GM11168 (cell line): Measurements from ENCODE around the gene ATP9A.
"Not testable (repeated sequence)": the region's sequence is repeated elsewhere in the genome, so short reads cannot be mapped to it uniquely, and the experiment has no call there.

Experiments
- in situ Hi-C: fragments of 300-500 bp; cut with MboI; formaldehyde crosslinking; loops from one replicate; pipeline ENCODE4 v1.12.0; 2022; ENCODE audit warnings: low sequenced_read_pairs; ENCODE audit not compliant: unreplicated experiment

ATP9A gene

DNA sequence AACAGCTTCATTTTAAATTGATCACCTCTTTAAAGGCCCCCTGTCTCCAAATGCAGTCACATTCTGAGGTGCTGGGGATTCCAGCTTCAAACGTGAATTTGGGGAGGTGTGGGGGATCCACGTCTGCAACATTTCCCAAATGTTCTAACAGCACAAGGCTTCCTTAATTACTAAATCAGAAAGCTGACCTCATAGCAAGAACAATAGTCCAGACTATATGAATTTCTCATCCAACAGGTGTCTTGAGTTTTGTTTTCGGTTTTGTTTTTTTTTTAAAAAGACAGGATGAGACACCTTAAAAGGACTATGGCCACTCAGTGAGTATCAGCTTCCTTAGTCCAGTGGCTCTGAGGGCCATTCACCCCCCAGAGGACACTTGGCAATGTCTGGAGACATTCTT is 11.5 kb downstream of the ATP9A start:
- in situ Hi-C loops, result no loop called here

DNA sequence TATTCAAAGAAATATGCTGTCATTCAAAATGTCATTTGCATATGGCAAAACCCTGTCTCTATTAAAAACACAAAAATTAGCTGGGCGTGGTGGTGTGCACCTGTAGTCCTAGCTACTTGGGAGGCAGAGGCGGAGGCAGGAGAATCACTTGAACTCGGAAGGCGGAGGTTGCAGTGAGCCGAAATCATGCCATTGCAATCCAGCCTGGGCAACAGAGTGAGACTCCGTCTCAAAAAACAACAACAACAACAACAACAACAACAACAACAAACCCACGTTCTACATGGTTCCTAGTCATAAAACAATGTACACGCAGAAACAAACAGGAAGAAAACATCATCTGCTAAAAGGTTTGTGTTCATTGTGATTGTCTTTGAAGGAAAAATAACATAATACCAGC is 15.0 kb downstream of the ATP9A start:
- in situ Hi-C loops, result not testable (repeated sequence)

DNA sequence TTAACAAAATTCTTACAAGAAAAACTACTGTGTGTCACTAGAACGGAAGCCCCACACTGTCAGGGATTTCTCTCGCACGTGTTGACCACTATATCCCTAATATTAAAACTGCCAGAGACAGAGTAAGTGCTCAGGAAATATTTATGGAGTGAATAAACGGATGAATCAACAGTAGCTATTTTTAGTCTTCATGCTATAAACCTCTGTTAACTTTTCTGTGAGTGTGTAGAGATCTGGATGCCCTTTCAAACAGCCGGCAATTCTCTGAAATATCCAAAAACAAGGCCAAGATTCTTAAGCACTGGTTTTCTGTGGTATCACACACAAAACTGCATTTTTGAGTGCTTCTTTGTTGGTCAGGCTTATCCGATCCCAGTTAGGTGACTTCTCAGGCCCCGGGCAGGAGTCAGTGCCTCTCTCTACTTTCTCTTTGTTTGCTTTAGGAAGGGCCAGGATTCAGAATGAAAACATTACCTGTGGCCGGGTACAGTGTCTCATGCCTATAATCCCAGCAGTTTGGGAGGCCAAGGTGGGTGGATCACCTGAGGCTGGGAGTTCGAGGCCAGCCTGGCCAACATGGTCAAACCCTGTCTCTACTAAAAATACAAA is 15.7 kb downstream of the ATP9A start:
- in situ Hi-C loops, result no loop called here

DNA sequence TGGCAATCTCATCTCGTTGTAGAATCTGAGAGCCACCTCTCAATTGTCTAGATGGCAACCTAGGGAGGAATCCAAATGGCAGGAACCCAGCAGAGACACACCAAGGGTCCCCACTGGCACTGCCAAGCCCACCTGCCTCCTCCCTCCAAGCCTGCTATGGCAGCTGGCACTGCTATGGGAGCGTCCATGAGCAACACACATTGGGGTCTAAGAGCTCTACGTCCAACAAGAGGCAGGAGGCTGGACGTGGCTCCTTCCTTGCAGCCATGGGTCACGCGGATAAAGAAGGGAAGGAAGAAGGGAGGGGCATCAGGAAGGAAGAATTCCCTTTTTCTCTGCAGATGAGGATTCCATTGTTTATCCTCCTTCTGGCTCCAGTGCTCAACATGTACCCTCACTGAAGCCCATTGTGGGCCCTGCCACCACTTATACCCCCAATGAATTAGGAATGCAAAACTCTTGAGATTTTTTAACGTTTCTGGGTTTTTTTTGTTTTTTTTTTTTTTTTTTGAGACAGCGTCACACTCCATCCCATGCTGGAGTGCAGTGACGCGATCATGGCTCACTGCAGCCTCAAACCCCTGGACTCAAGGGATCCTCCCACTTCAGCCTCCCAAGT is 17.3 kb downstream of the ATP9A start:
- in situ Hi-C loops, result no loop called here

DNA sequence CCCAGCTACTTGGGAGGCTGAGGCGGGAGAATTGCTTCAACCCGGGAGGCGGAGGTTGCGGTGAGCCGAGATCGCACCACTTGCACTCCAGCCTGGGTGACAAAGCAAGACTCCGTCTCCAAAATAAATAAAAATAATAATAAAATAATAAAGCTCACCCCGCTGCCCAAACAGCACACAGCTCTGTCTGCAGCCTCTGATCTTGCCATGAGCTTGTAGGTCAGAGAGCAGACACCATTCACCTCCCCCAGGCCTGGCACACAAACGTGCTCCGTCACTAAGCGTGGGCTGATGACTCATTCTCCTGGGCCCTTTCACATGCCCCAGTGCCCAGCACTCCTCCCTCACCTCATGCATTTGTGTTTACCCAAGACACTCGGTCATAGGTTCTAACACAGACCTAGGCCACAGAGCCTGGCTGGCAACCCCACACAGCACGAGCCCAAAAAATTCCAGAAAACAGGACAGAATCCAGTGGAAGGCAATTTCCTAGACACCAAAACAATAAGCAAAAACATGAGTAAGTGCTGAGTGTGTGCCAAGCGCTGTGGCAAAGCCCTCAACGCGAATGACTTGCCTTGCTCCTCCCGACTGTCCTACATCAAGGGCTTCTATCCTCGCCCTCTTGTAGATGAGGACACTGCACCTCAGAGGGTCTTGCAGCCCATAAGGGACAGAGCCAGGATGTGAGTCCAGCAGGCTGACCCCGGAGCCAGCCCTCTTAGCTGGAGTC is 18.0 kb downstream of the ATP9A start:
- in situ Hi-C loops, result no loop called here

DNA sequence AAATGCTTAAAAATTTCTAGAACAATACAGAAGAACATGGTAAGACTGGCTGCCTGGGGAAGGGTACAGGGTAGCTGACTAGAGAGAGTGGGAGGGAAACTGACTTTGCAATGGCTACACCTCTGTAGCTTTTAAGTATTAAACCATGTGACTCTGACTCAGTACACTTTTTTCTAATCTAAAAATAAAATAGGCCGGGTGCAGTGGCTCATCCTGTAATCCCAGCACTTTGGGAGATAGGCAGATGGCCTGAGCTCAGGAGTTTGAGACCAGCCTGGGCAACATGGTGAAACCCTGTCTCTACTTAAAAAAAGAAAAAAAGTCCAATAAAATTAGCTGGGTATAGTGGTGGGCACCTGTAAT is 18.5 kb downstream of the ATP9A start:
- in situ Hi-C loops, result no loop called here

DNA sequence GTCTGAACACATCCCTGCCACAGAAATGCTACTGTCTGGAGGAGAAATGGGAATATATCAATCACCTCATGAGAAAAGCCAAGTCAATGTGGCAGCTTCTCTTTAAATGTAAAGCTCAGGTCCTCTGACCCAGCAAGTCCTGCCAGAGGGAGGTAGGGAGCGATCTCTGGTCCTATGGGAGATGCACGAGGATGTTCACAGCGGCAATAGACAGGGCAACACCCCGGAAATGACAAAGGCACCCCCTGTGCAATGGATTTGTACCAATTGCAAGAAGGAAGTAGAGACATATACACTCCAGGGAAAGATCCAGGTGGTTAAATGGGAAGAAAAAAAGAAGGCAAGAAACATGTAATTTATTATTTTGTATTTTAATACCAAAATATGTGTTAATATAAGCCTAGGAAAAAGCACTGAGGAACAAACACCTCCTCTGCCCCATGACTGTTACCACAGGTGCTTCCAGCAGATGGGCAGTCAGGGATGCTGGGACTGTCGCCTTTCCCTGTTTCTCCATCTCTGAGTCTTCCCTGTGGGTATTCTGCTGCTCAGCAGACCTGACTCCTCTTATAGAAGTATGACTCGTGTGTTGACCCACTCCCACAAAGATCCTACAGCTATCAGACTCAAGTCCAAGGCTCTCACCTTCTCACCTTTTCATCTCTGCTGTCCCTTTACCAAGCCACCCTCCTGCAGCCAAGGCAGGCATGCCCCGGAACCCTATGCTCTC is 20.8 kb downstream of the ATP9A start:
- in situ Hi-C loops, result no loop called here

DNA sequence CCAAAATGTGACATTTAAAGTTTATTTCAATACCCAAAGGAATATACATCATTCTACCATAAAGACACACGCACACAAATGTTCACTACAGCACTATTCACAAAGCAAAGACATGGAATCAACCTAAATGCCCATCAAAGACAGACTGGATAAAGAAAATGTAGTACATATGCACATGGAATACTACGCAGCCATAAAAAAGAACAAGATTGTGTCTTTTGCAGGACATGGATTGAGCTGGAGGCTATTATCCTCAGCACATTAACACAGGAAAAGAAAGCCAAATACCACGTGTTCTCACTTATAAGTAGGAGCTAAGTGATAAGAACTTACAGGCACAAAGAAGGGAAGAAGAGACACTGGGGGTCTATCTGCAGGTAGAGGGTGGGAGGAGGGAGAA is 22.4 kb downstream of the ATP9A start:
- in situ Hi-C loops, result no loop called here

DNA sequence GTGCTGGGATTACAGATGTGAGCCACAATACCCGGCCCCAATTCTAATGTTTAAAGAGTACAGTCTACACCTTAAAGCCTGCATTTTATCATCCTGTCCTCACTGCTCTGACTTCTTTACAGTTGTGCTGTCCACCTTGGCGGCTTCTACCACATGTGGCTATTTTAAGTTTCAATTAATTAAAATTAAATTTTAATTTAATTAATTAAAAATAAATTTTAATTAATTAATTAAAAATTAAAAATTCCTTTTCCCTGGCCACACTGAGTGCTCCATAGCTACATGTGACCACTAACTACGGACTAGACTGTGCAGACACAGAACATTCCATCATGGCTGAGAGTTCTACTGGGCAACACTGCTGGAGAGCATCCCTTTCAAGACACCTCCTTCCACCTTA is 27.4 kb downstream of the ATP9A start:
- in situ Hi-C loops, result no loop called here

DNA sequence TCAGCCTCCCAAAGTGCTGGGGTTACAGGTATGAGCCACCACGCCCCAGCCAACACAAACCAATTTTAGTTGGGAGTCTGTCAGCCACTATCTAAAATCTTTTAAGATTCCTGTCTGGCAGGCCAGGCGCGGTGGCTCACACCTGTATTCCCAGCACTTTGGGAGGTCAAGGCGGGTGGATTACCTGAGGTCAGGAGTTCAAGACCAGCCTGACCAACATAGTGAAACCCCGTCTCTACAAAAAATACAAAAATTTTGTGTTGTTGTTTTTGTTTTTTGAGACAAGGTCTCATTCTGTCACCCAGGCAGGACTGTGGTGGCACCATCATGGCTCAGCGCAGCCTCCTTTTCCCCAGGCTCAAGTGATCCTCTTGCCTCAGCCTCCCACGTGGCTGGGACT is 27.9 kb downstream of the ATP9A start:
- in situ Hi-C loops, result not testable (repeated sequence)

DNA sequence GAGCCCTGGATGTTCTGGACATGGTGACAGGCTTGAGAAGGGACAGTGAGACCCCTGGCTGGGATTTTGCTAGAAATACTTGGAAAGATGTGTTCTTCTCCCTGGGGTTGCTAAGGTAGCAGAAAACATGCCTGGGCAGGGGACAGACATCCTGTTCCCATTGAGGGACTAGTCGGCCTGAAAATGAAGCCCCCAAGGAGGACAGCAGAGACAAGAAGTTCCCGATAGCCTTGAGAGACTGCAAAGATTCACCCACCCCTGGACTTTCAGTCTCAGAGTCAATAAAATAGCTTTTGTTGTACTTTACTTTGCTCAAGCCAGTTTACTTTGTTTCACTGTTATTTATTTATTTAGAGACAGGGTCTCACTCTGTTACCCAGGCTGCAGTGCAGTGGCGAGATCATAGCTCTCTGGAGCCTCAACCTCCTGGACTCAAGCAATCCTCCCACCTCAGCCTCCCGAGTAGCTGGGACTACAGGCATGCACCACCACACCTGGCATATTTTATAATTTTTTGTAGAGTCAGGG is 28.4 kb downstream of the ATP9A start:
- in situ Hi-C loops, result no loop called here

DNA sequence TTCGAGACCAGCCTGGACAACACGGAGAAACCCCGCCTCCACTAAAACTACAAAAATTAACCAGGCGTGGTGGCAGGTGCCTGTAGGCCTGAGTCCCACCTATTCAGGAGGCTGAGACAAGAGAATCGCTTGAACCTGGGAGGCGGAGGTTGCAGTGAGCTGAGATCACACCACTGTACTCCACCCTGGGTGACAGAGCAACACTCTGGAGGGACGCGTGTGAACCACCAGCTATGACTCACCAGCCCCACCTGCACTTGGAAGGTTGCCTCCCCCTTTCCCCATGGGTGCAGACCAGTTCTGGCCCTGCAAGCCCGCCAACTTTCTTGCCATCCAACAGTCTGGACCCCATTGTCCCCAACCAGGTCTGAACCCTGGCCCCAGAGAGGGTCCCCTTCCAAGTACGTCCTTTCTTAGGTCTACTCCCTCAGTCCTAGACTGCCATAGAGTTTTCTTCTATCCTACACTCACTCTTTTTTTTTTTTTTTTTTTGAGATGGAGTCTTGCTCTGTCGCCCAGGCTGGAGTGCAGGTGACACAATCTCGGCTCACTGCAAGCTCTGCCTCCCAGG is 29.2 kb downstream of the ATP9A start:
- in situ Hi-C loops, result no loop called here

DNA sequence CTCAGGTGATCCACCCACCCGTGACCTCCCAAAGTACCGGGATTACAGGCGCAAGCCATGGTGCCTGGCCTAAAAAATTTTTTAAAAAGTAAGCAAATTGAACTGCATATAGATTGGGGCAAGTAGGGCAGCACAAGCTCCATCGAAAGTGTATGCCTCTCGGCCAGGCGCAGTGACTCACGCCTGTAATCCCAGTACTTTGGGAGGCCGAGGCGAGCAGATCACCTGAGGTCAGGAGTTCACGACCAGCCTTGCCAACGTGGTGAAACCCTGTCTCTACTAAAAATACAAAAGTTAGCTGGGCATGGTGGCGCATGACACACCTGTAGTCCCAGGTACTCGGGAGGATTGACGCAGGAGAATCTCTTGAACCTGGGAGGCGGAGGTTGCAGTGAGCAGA is 29.9 kb downstream of the ATP9A start:
- in situ Hi-C loops, result not testable (repeated sequence)

DNA sequence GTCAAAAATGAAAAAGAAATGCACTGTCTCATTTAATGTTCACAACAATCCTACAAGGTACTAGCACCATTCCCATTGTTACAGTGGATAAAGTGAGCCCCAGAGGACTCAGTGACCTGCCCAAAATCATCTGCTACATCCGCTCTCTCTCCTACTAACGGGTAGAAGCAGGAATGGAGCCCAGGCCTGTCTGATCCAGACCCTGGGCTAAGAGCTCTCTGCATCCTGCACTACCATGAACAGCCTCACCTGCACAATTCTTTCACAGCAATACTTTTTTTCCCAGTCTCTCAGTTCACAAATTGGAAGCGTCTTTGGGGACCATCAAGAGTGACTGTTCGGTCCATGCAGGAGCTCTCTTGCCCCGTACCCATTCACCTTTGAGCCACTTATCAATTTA is 31.2 kb downstream of the ATP9A start:
- in situ Hi-C loops, result no loop called here

DNA sequence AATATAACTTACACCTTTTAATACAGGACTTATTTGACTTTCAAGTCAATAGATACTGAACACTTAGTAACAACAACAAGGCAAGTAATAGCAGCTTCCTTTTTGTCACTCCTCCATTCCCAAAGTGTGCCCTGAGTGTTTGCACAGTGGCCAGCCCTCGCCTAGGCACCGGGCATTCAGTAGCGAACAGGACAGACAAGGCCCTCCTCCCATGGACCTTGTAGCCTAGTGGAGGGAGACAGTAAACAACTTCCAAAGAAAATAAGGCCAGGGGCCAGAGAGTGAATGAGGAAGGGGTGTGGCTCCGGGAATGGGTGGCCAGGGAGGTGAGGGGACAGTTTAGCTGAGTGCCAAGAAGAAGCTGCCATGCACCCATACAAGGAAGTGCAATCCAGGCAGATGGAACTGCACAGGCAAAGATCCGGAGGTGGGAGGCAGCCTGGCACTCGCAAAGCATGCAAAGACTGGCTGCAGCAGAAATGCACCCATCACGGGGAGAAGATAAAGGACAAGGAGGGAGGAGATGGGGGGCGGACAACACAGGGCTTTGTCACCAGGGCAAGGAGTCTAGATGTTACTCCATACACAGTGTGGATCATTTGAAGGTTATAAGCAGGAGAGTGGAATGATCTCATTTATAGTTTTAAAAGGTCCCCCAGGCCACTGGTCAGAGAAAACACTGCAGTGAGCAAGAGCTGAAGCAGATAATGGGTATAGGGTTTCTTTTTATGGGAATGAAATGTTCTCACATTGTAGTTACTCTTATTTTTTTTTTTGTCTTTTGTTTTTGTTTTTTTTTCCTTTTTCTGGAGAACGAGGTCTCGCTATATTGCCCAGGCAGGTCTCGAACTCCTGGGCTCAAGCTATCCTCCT is 32.2 kb downstream of the ATP9A start:
- in situ Hi-C loops, result no loop called here

DNA sequence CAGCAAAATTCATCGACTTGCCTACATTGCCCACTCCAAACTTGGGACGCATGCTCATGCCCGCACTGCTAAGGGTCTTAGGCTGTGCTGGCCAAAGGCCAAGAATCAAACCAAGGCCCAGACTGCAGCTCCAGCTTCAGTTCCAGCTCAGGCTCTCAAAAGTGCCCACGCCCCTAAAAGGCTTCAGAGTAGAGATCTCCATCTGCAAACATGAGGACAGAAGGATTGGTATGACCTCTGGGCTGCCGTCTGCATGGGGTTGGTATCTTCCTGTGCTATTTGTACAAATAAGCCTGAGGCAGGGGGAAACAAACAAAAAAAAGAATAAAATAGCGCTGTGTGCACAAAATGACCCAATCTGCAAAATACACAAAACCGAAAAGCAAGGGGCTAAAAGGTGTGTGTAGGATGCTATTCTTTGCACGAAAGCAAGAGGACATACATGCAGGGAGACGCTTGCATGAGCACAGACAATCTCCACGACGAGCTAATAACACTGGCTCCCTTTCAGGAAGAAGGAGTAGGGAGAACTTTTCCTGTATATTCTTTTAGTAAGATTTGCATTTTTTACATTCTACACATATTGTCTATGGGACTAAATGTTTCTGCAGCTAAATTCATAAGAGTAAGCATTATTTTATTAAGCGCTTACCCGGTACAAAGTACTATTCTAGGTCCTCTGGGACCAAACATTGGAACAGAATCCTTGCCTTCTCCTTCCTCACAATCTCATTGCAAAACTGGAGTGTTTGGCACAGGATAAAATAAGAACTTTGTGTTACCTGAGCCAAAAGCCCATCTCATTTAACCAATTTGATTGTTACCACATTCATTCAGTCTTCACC is 33.1 kb downstream of the ATP9A start:
- in situ Hi-C loops, result no loop called here

DNA sequence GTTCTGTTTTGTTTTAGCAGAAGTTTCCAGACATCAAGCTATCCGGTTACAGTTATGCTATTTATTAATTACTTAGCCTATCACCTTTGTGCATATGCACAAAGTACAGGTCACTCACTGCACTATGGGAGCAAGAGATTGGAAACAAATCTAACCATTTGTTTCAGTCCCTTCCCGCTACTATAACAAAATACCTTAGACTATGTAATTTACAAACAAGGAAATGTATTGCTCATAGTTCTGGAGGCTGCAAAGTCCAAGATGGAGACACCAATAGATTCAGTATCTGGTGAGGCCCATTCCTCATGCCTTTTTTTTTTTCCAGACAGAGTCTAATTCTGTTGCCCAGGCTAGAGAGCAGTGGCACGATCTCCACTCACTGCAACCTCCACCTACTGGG is 35.1 kb downstream of the ATP9A start:
- in situ Hi-C loops, result no loop called here

DNA sequence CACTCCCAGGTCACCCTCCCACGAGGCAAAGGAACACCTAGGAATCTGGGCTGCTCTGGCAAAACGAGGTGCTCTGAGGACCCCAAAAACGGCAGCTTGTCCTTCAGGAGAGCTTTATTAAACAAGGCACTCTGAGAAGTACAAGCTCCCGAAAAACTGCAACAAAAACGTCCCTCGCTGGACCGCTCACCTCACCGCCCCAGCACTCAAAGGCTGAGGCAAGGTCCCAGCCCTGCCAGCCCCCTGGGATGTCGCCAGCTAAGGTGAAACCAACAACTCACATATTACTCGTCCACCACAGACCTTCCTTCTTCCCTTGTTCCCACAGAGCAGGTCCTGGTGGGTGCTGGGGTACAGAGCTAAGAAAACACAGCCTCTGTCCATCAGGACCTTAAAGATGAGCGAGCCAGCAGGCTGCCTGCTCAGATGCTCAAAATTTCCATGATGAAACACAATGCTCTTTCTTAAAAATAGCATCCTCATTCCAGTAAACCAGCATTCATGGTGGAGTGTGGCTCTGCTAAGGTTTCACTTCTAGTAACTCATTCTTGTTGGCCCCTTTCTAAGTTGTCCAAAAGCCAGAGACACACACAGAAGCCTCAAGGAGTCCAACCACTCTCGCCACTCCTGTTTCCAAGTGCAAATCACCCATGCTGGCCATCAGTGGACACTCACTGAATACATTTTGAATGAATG is 35.9 kb downstream of the ATP9A start:
- in situ Hi-C loops, result no loop called here
